GM23338 (cell line): ENCODE measurements around the gene NTNG1. TPM values are rescaled to one million over a fixed set of nuclear protein-coding genes. Genes with fewer than 3 reads are reported as not detected.

Experiments used
- ATAC-seq: fragments of 200-7000 bp; cut with Tn5 transposase; 3 replicates; pipeline ENCODE4 v1.9.1; 2020
- DNase-seq: peaks from one replicate; pipeline ENCODE4 v3.0.0-alpha.2; 2015; ENCODE audit warnings: low spot score
- H2AFZ ChIP-seq: fragments of 200-600 bp; sonication (generic); 2 replicates; pipeline ENCODE4 v1.8.0; 2016; ENCODE audit warnings: antibody characterized with exemption, mild to moderate bottlenecking, moderate library complexity
- H3F3A ChIP-seq: fragments of 200-600 bp; sonication (generic); replicated peaks from 2 replicates; pipeline ENCODE4 v1.8.0; 2017; ENCODE audit warnings: antibody characterized with exemption, mixed run types, low read depth
- H3K27ac ChIP-seq: fragments of 200-600 bp; sonication (generic); 2 replicates; pipeline ENCODE4 v1.6.1; 2016; ENCODE audit warnings: low read depth
- H3K27me3 ChIP-seq: fragments of 200-600 bp; sonication (generic); 2 replicates; pipeline ENCODE4 v1.8.0; 2016; ENCODE audit warnings: mild to moderate bottlenecking, mixed run types, moderate library complexity; ENCODE audit not compliant: insufficient read depth
- H3K36me3 ChIP-seq: fragments of 200-600 bp; sonication (generic); 2 replicates; pipeline ENCODE4 v1.8.0; 2016; ENCODE audit warnings: mild to moderate bottlenecking; ENCODE audit not compliant: insufficient read depth
- H3K4me1 ChIP-seq: fragments of 200-600 bp; sonication (generic); 2 replicates; pipeline ENCODE4 v1.8.0; 2016; ENCODE audit warnings: mild to moderate bottlenecking, moderate library complexity; ENCODE audit not compliant: insufficient read depth
- H3K4me2 ChIP-seq: fragments of 200-600 bp; sonication (generic); 2 replicates; pipeline ENCODE4 v1.7.1; 2017; ENCODE audit warnings: mixed run types
- H3K4me3 ChIP-seq: fragments of 200-600 bp; sonication (generic); 2 replicates; pipeline ENCODE4 v1.6.1; 2016; ENCODE audit warnings: mixed run types
- H3K79me2 ChIP-seq: fragments of 200-600 bp; sonication (generic); replicated peaks from 2 replicates; pipeline ENCODE4 v1.8.0; 2017; ENCODE audit warnings: mild to moderate bottlenecking; ENCODE audit not compliant: insufficient read depth
- H3K9me2 ChIP-seq: fragments of 200-600 bp; sonication (generic); 2 replicates; pipeline ENCODE4 v1.8.0; 2017; ENCODE audit not compliant: insufficient read depth
- H4K20me1 ChIP-seq: fragments of 200-600 bp; sonication (generic); replicated peaks from 2 replicates; pipeline ENCODE4 v1.8.0; 2017; ENCODE audit warnings: mild to moderate bottlenecking; ENCODE audit not compliant: insufficient read depth
- H3K27ac Mint-ChIP-seq: 2 replicates; pipeline ENCODE4 v1.8.0; 2020; ENCODE audit warnings: inconsistent platforms, mild to moderate bottlenecking, moderate library complexity, mixed read lengths
- H3K27me3 Mint-ChIP-seq: 3 replicates; pipeline ENCODE4 v1.8.0; 2022; ENCODE audit warnings: low read depth, mild to moderate bottlenecking, moderate library complexity, mixed read lengths, inconsistent platforms; ENCODE audit not compliant: insufficient read depth, poor library complexity
- H3K36me3 Mint-ChIP-seq: 3 replicates; pipeline ENCODE4 v1.8.0; 2021; ENCODE audit warnings: low read depth, mild to moderate bottlenecking, inconsistent platforms, moderate library complexity, mixed read lengths
- H3K4me1 Mint-ChIP-seq: 3 replicates; pipeline ENCODE4 v1.8.0; 2020; ENCODE audit warnings: mild to moderate bottlenecking, inconsistent platforms, mixed read lengths
- H3K4me3 Mint-ChIP-seq: 3 replicates; pipeline ENCODE4 v1.8.0; 2021; ENCODE audit warnings: moderate library complexity, mild to moderate bottlenecking, inconsistent platforms, mixed read lengths
- H3K9me3 Mint-ChIP-seq: 3 replicates; pipeline ENCODE4 v1.8.0; 2020; ENCODE audit warnings: moderate library complexity, mild to moderate bottlenecking, inconsistent platforms, mixed read lengths
- EZH2phosphoT487 ChIP-seq: fragments of 200-600 bp; sonication (generic); IDR thresholded peaks from one replicate; pipeline ENCODE4 v1.8.1; 2018; ENCODE audit warnings: antibody characterized with exemption; ENCODE audit not compliant: unreplicated experiment
- NANOG ChIP-seq: IDR thresholded peaks from 2 replicates; pipeline ENCODE4 v1.6.1; 2016; ENCODE audit warnings: antibody characterized with exemption, borderline replicate concordance
- POLR2AphosphoS5 ChIP-seq: IDR thresholded peaks from 2 replicates; pipeline ENCODE4 v1.6.1; 2016; ENCODE audit warnings: antibody characterized with exemption, low read depth
- STAT1 ChIP-seq: IDR thresholded peaks from one replicate; pipeline ENCODE4 v1.6.1; 2016; ENCODE audit warnings: antibody characterized with exemption; ENCODE audit not compliant: unreplicated experiment
- ZNF114 ChIP-seq: fragments of 250-450 bp; sonication (Bioruptor Pico); IDR thresholded peaks from 2 replicates; pipeline ENCODE4 v1.5.0; 2020; ENCODE audit warnings: mild to moderate bottlenecking, moderate library complexity
- ZNF331 ChIP-seq: fragments of 250-450 bp; sonication (Bioruptor Pico); IDR thresholded peaks from 2 replicates; pipeline ENCODE4 v1.5.0; 2020; ENCODE audit warnings: low read depth, mild to moderate bottlenecking, moderate library complexity
- polyA plus RNA-seq: library from polyadenylated mRNA; unstranded; fragments of >200 nt; fragmentation: Nextera tagmentation; extraction: Ambion mirVana; gene quantifications from 2 replicates; pipeline ENCODE4 v1.2.1, GENCODE V29; 2016
- total RNA-seq: library from RNA; depleted of rRNA; stranded (reverse); fragments of >200 nt; shearing (Covaris generic); gene quantifications from 2 replicates; pipeline ENCODE4 v1.2.3, GENCODE V29; 2014
- TF ChIP-seq, protein P1 (sequence below), 2 experiments: fragments of 200-600 bp in 1 of 2; sonication (generic) in 1 of 2; conservative IDR thresholded peaks; 2 replicates each; pipeline versions ENCODE4 v1.5.1 to v1.6.1; 2016 to 2017; ENCODE audit warnings: antibody characterized with exemption in 2 of 2, low read depth in 2 of 2, mild to moderate bottlenecking in 2 of 2, moderate library complexity in 1 of 2
- TF ChIP-seq, protein P2 (sequence below): IDR thresholded peaks from 2 replicates; pipeline ENCODE4 v1.6.1; 2016; ENCODE audit warnings: antibody characterized with exemption
- TF ChIP-seq, protein P3 (sequence below): IDR thresholded peaks from one replicate; pipeline ENCODE4 v1.6.1; 2018; ENCODE audit warnings: antibody characterized with exemption; ENCODE audit not compliant: unreplicated experiment

Gene NTNG1
- total and polyA plus RNA-seq, 2 experiments from 2014 or later, result 7.2 to 10.3 TPM

DNA sequence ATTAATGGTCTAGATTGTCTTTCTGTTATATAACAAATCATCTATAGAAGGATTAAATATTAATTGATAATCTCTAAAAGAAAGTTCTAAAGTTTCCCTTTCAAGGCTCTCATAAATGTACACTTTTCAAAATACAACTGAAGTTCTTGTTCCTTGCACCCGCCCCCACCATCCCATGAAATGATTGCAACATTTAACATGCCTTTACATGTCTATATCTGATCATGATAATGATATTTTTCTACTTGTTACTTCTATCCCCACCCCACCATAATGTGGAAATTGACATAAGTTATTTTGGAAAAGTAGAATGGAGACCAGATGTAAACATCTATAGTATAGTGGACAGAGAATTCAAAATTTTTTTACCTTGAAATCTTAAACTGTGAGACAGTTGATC lies 186.6 kb downstream of the NTNG1 start (continued):
- TF ChIP-seq, protein P1, sequence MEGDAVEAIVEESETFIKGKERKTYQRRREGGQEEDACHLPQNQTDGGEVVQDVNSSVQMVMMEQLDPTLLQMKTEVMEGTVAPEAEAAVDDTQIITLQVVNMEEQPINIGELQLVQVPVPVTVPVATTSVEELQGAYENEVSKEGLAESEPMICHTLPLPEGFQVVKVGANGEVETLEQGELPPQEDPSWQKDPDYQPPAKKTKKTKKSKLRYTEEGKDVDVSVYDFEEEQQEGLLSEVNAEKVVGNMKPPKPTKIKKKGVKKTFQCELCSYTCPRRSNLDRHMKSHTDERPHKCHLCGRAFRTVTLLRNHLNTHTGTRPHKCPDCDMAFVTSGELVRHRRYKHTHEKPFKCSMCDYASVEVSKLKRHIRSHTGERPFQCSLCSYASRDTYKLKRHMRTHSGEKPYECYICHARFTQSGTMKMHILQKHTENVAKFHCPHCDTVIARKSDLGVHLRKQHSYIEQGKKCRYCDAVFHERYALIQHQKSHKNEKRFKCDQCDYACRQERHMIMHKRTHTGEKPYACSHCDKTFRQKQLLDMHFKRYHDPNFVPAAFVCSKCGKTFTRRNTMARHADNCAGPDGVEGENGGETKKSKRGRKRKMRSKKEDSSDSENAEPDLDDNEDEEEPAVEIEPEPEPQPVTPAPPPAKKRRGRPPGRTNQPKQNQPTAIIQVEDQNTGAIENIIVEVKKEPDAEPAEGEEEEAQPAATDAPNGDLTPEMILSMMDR (conservative IDR thresholded peaks at IDR 0.05; ENCODE audit: low read depth in 2 of 2), result no peak
- TF ChIP-seq, protein P2, sequence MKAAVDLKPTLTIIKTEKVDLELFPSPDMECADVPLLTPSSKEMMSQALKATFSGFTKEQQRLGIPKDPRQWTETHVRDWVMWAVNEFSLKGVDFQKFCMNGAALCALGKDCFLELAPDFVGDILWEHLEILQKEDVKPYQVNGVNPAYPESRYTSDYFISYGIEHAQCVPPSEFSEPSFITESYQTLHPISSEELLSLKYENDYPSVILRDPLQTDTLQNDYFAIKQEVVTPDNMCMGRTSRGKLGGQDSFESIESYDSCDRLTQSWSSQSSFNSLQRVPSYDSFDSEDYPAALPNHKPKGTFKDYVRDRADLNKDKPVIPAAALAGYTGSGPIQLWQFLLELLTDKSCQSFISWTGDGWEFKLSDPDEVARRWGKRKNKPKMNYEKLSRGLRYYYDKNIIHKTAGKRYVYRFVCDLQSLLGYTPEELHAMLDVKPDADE, result no peak
- TF ChIP-seq STAT1, result no peak
- no peak for TF ChIP-seq EZH2phosphoT487
- no peak for TF ChIP-seq ZNF331 (CRISPR knock-in tag)

DNA sequence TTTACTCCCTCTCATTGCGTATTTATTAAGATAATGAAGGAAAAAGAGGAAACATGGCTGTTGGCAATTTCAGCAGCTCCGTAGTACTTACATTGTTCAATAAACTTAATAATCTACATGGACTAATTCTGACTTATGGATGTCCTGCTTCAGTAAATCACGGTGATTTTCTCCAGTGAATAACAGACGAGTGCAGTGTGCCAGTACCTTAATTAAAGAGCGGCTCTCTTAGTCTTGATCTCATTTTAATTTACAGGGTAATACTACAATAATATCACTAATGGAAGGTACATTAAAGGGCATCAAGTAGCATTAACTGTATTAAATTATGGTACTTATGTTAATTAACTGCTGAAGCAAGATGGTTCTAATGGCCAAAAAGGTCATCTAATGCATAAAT lies 187.2 kb downstream of the NTNG1 start:
- Histone ChIP-seq H3K27me3 (no peaks in the 10 kb centered on the region), H3K4me2 (no peak overlapping the region), H3K4me1 (no peaks in the 10 kb centered on the region), H3K36me3 (no peaks in the 10 kb centered on the region), H3K79me2 (no peaks in the 10 kb centered on the region), H3K9me2 (peaks cover 3% of the 10 kb centered on the region; the same call in 1 of the 2 replicates), H3K27ac (no peak overlapping the region), H3F3A (no peaks in the 10 kb centered on the region), H2AFZ (no peak overlapping the region), H3K4me3 (no peak overlapping the region), H4K20me1 (no peaks in the 10 kb centered on the region)
- ATAC-seq (no peak), DNase-seq (no peak)
- Mint-ChIP-seq H3K36me3 (no peaks in the 10 kb centered on the region), H3K4me1 (peaks cover 5% of the 10 kb centered on the region; the same call in 2 of the 3 replicates), H3K27ac (no peak overlapping the region), H3K27me3 (no peaks in the 10 kb centered on the region), H3K4me3 (no peak overlapping the region), H3K9me3 (no peaks in the 10 kb centered on the region)
- TF ChIP-seq POLR2AphosphoS5 (no peak), NANOG (no peak), STAT1 (no peak)
- TF ChIP-seq, protein P3, sequence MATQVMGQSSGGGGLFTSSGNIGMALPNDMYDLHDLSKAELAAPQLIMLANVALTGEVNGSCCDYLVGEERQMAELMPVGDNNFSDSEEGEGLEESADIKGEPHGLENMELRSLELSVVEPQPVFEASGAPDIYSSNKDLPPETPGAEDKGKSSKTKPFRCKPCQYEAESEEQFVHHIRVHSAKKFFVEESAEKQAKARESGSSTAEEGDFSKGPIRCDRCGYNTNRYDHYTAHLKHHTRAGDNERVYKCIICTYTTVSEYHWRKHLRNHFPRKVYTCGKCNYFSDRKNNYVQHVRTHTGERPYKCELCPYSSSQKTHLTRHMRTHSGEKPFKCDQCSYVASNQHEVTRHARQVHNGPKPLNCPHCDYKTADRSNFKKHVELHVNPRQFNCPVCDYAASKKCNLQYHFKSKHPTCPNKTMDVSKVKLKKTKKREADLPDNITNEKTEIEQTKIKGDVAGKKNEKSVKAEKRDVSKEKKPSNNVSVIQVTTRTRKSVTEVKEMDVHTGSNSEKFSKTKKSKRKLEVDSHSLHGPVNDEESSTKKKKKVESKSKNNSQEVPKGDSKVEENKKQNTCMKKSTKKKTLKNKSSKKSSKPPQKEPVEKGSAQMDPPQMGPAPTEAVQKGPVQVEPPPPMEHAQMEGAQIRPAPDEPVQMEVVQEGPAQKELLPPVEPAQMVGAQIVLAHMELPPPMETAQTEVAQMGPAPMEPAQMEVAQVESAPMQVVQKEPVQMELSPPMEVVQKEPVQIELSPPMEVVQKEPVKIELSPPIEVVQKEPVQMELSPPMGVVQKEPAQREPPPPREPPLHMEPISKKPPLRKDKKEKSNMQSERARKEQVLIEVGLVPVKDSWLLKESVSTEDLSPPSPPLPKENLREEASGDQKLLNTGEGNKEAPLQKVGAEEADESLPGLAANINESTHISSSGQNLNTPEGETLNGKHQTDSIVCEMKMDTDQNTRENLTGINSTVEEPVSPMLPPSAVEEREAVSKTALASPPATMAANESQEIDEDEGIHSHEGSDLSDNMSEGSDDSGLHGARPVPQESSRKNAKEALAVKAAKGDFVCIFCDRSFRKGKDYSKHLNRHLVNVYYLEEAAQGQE, result no peak

DNA sequence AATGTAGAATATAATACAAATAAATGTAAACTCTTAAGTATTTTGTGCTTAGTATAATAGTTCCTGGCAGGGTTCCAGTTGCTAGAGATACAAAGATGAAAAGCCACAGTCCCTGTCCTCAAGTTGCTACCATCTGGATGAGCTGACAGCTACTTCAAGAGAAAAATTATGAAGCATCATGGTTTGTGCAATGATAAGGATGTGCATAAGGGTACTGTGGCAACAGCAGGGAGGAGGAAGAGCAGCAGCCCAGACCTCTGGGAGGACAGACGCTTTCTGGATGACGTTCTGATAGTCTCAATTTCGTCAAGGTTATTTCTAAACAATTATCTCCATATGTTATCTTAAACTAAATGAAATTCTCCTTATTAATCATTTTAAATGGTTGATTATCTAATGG lies 198.9 kb downstream of the NTNG1 start:
- Histone ChIP-seq H3K27ac (no peak overlapping the region), H3K4me2 (no peak overlapping the region), H2AFZ (no peak overlapping the region), H3K27me3 (no peaks in the 10 kb centered on the region), H3K4me1 (no peaks in the 10 kb centered on the region; the same call in 1 of the 2 replicates), H4K20me1 (no peaks in the 10 kb centered on the region), H3F3A (no peaks in the 10 kb centered on the region), H3K36me3 (no peaks in the 10 kb centered on the region), H3K79me2 (no peaks in the 10 kb centered on the region), H3K4me3 (no peak overlapping the region), H3K9me2 (0 out of 2 replicates have a peak, but pooled peaks cover 3% of the 10 kb centered on the region)
- H3K4me3 Mint-ChIP-seq, result no peak overlapping the region
- H3K9me3 Mint-ChIP-seq, result no peaks in the 10 kb centered on the region
- H3K27me3 Mint-ChIP-seq, result no peaks in the 10 kb centered on the region
- no peak for ATAC-seq
- H3K4me1 Mint-ChIP-seq, result peaks cover 14% of the 10 kb centered on the region
- no peak overlapping the region for H3K27ac Mint-ChIP-seq
- DNase-seq, result no peak
- H3K36me3 Mint-ChIP-seq, result no peaks in the 10 kb centered on the region
- TF ChIP-seq ZNF114, result no peak
